ENCODE measurements around the gene DUSP15. TPM values are rescaled to one million over a fixed set of nuclear protein-coding genes. Genes with fewer than 3 reads are reported as not detected.

Gene DUSP15
- total RNA-seq, 5 donors from 2014 or later (not counting 1 experiment from before 2014, with no cell fraction given), result not detected

DNA sequence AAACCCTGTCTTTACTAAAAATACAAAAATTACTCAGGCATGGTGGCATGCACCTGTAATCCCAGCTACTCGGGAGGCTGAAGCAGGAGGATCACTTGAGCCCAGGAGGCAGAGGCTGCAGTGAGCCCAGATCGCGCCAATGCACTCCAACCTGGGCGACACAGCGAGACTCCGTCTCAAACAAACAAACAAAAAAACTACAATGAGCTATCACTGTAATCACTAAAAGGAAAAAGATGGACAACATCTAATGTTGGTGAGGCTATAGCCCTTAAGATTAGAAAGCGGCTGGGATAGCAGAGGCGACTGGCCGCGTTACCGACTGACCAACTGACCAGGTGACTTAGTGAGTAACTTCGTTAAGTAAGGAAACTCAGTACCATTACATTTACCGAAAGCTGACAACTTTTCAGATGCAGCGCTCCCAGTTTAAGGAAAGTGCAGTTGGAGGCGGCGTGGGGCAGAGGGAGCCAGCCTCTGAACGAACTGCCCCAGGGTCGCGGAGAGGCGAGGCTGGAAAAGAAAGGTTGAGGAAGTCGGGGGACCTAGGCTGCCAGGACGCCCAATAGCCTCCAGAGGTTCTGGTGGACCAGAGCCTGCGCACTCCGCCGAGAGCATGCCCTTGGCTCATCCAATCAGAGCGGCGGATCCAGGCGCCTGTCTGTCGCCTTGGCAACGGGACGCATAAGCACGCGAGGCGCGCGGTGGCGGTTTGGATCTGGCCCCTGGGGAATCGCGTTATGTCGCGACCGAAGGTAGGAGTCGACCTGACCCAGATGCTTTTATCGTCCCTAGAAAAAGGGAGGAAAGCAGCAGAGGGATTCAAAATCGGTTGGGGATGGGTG lies 9.0 kb upstream of the DUSP15 start:
- no peak overlapping the region for H3K27ac ChIP-seq (ENCODE audit: low read length)
- peaks cover 16 to 19% (median 17%) of the 10 kb centered on the region in 3 donors for H3K4me1 Mint-ChIP-seq
- peaks cover 3 to 11% of the 10 kb centered on the region in 2 experiments for H3K27me3 ChIP-seq (replicated peaks in 1 of 2; ENCODE audit: control insufficient read depth in 2 of 2, extremely low read depth in 1 of 2, insufficient read depth in 2 of 2, low read length in 1 of 2)
- H3K4me3 ChIP-seq (ENCODE audit: control insufficient read depth in 1 of 2, extremely low read depth in 1 of 2, low read length in 1 of 2), result peak overlapping the region; percentile 65 to 90
- H3K4me3 Mint-ChIP-seq, result peak overlapping the region; percentile 88 to 91 (median 88)
- ATAC-seq (replicated peaks in 1 of 4) (peak; percentile 85 to 95 (median 88)), DNase-seq (peak; percentile 47 to 86 (median 66))
- peaks cover 4 to 12% of the 10 kb centered on the region in 2 experiments for H3K4me1 ChIP-seq (ENCODE audit: control insufficient read depth in 1 of 2, extremely low read depth in 1 of 2, insufficient read depth in 2 of 2, low read length in 2 of 2)
- H3K27me3 Mint-ChIP-seq, result peaks cover 3 to 9% of the 10 kb centered on the region in 2 donors
- no peaks in the 10 kb centered on the region for H3K9me3 Mint-ChIP-seq
- 5% methylated on average over 27 of the region's 45 CpGs for WGBS (ENCODE audit: insufficient coverage)
- H3K9me3 ChIP-seq, result no peaks in the 10 kb centered on the region
- no peaks in the 10 kb centered on the region for H3K36me3 ChIP-seq (ENCODE audit: control insufficient read depth in 2 of 2, extremely low read depth in 1 of 2, insufficient read depth in 1 of 2, low read length in 1 of 2)
- peak overlapping the region in 1 of 2 donors; percentile 70 for H3K27ac Mint-ChIP-seq
- CTCF ChIA-PET, result interaction anchor here in 1 of 2 donors (0.5 to 2.5 kb wide), 5 partner anchors 8 to 218 kb away, joined by 3 to 18 read pairs (median 3); partner anchors contain the start of gene PDRG1
- H3K36me3 Mint-ChIP-seq, result no peaks in the 10 kb centered on the region
- POLR2A ChIA-PET, result interaction anchor here (0.6 to 0.8 kb wide), 3 partner anchors 272 to 831 kb away, joined by 3 to 10 read pairs (median 4); partner anchors contain the start of gene HM13 (in 1 of the 2)

DNA sequence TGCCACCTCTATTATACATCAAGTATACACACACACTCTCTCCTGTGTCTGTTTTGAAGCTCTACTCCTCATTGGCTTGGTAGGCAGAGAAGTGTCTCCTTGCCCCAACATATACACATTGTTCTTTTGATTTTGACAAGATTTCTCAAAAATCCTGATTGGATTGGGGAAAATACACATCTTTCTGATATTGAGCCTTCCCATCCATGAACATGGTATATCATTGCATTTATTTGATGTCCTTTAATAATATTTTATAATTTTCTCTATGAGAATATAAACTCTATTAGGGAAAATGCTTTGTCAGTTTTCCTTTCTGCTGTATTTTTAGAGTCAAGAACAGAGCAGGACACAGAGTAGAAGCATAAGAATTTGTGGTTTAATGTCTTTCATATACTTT lies 7.4 kb upstream of the DUSP15 start:
- Mint-ChIP-seq H3K4me1 (peaks cover 16 to 19% (median 17%) of the 10 kb centered on the region in 3 donors), H3K27me3 (peaks cover 3 to 14% of the 10 kb centered on the region in 2 donors), H3K4me3 (no peak overlapping the region), H3K9me3 (no peaks in the 10 kb centered on the region), H3K36me3 (no peaks in the 10 kb centered on the region), H3K27ac (no peak overlapping the region)
- Histone ChIP-seq H3K27ac (ENCODE audit: low read length) (no peak overlapping the region), H3K4me3 (ENCODE audit: control insufficient read depth in 1 of 2, extremely low read depth in 1 of 2, low read length in 1 of 2) (no peak overlapping the region), H3K4me1 (ENCODE audit: control insufficient read depth in 1 of 2, extremely low read depth in 1 of 2, insufficient read depth in 2 of 2, low read length in 2 of 2) (peaks cover 4 to 12% of the 10 kb centered on the region in 2 experiments), H3K9me3 (no peaks in the 10 kb centered on the region), H3K27me3 (replicated peaks in 1 of 2; ENCODE audit: control insufficient read depth in 2 of 2, extremely low read depth in 1 of 2, insufficient read depth in 2 of 2, low read length in 1 of 2) (peaks cover 3 to 18% of the 10 kb centered on the region in 2 experiments), H3K36me3 (ENCODE audit: control insufficient read depth in 2 of 2, extremely low read depth in 1 of 2, insufficient read depth in 1 of 2, low read length in 1 of 2) (no peaks in the 10 kb centered on the region)
- DNase-seq (no peak), ATAC-seq (replicated peaks in 1 of 4) (no peak)
- ChIA-PET CTCF (interaction anchor here in 1 of 2 donors (0.6 kb wide), 1 partner anchor 10 kb away, joined by 8 read pairs; no protein-coding TSS in a partner anchor), POLR2A (no interaction called here)

DNA sequence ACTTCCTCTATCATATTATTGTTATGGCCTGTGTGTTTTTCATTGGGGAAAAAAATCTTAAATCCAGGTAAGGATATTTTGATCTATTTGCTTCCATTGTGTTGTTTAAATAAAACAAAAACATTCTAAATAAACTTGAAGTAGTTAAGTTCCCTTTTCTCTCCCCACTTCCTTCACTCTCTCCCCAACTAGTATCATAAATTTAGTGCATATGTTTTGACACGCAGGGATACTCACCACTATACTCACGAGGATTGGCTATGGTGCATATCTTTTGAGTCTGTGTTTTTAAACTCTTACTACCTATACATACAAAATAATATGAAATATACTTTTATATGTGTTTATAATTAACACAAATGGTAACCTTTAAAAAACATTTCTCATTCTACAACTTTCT lies 5.3 kb upstream of the DUSP15 start:
- Histone ChIP-seq H3K36me3 (ENCODE audit: control insufficient read depth in 2 of 2, extremely low read depth in 1 of 2, insufficient read depth in 1 of 2, low read length in 1 of 2) (no peaks in the 10 kb centered on the region), H3K4me1 (ENCODE audit: control insufficient read depth in 1 of 2, extremely low read depth in 1 of 2, insufficient read depth in 2 of 2, low read length in 2 of 2) (peaks cover 4 to 18% of the 10 kb centered on the region in 2 experiments), H3K9me3 (no peaks in the 10 kb centered on the region), H3K27me3 (replicated peaks in 1 of 2; ENCODE audit: control insufficient read depth in 2 of 2, extremely low read depth in 1 of 2, insufficient read depth in 2 of 2, low read length in 1 of 2) (peaks cover 3 to 31% of the 10 kb centered on the region in 2 experiments), H3K4me3 (ENCODE audit: control insufficient read depth in 1 of 2, extremely low read depth in 1 of 2, low read length in 1 of 2) (no peak overlapping the region), H3K27ac (ENCODE audit: low read length) (no peak overlapping the region)
- H3K27ac Mint-ChIP-seq, result no peak overlapping the region
- ChIA-PET POLR2A (no interaction called here), CTCF (no interaction called here)
- no CpG with 5 or more reads among the region's 2 CpGs for WGBS (ENCODE audit: insufficient coverage)
- no peaks in the 10 kb centered on the region for H3K36me3 Mint-ChIP-seq
- ATAC-seq (replicated peaks in 1 of 4), result no peak
- peaks cover 14 to 18% (median 17%) of the 10 kb centered on the region in 3 donors for H3K4me1 Mint-ChIP-seq
- H3K27me3 Mint-ChIP-seq, result peaks cover 17 to 32% of the 10 kb centered on the region in 2 donors
- no peak for DNase-seq
- H3K9me3 Mint-ChIP-seq, result no peaks in the 10 kb centered on the region
- no peak overlapping the region for H3K4me3 Mint-ChIP-seq

- ATAC-seq (replicated peaks in 1 of 4), result no peak
- Histone ChIP-seq H3K9me3 (no peaks in the 10 kb centered on the region), H3K4me3 (ENCODE audit: control insufficient read depth in 1 of 2, extremely low read depth in 1 of 2, low read length in 1 of 2) (no peak overlapping the region), H3K27me3 (replicated peaks in 1 of 2; ENCODE audit: control insufficient read depth in 2 of 2, extremely low read depth in 1 of 2, insufficient read depth in 2 of 2, low read length in 1 of 2) (peaks cover 0 to 44% of the 10 kb centered on the region in 2 experiments), H3K4me1 (ENCODE audit: control insufficient read depth in 1 of 2, extremely low read depth in 1 of 2, insufficient read depth in 2 of 2, low read length in 2 of 2) (peaks cover 0 to 15% of the 10 kb centered on the region in 2 experiments), H3K27ac (ENCODE audit: low read length) (no peak overlapping the region), H3K36me3 (ENCODE audit: control insufficient read depth in 2 of 2, extremely low read depth in 1 of 2, insufficient read depth in 1 of 2, low read length in 1 of 2) (no peaks in the 10 kb centered on the region)
- Mint-ChIP-seq H3K27me3 (peaks cover 31 to 43% of the 10 kb centered on the region in 2 donors), H3K4me1 (peaks cover 8 to 19% (median 14%) of the 10 kb centered on the region in 3 donors), H3K27ac (peak overlapping the region in 1 of 2 donors; percentile 49), H3K4me3 (no peak overlapping the region), H3K36me3 (no peaks in the 10 kb centered on the region), H3K9me3 (no peaks in the 10 kb centered on the region)
- ChIA-PET CTCF (interaction anchor here in 1 of 2 donors (0.7 to 1.5 kb wide), 2 partner anchors 12 to 124 kb away, joined by 3 read pairs; no protein-coding TSS in a partner anchor), POLR2A (interaction anchor here in 1 of 2 donors (0.7 kb wide), 1 partner anchor 42 kb away, joined by 3 read pairs; no protein-coding TSS in a partner anchor)
- DNase-seq, result no peak
- WGBS (ENCODE audit: insufficient coverage), result no CpG with 5 or more reads among the region's 6 CpGs
These were observed 2.1 kb upstream of the DUSP15 start for GRCh38 chr20:31872406-31872805.

- Histone ChIP-seq H3K4me3 (ENCODE audit: control insufficient read depth in 1 of 2, extremely low read depth in 1 of 2, low read length in 1 of 2) (no peak overlapping the region), H3K9me3 (no peaks in the 10 kb centered on the region), H3K27ac (ENCODE audit: low read length) (no peak overlapping the region), H3K4me1 (ENCODE audit: control insufficient read depth in 1 of 2, extremely low read depth in 1 of 2, insufficient read depth in 2 of 2, low read length in 2 of 2) (peaks cover 0 to 15% of the 10 kb centered on the region in 2 experiments), H3K36me3 (ENCODE audit: control insufficient read depth in 2 of 2, extremely low read depth in 1 of 2, insufficient read depth in 1 of 2, low read length in 1 of 2) (no peaks in the 10 kb centered on the region), H3K27me3 (replicated peaks in 1 of 2; ENCODE audit: control insufficient read depth in 2 of 2, extremely low read depth in 1 of 2, insufficient read depth in 2 of 2, low read length in 1 of 2) (peaks cover 0 to 44% of the 10 kb centered on the region in 2 experiments)
- ATAC-seq (replicated peaks in 1 of 4), result no peak
- Mint-ChIP-seq H3K27me3 (peaks cover 31 to 43% of the 10 kb centered on the region in 2 donors), H3K27ac (no peak overlapping the region), H3K36me3 (no peaks in the 10 kb centered on the region), H3K9me3 (no peaks in the 10 kb centered on the region), H3K4me3 (peak overlapping the region in 2 of 3 donors; percentile 71 to 80), H3K4me1 (peaks cover 8 to 19% (median 14%) of the 10 kb centered on the region in 3 donors)
- DNase-seq, result no peak
- ChIA-PET POLR2A (no interaction called here), CTCF (interaction anchor here in 1 of 2 donors (0.7 to 1.5 kb wide), 4 partner anchors 8 to 124 kb away, joined by 3 read pairs; no protein-coding TSS in a partner anchor)
- WGBS (ENCODE audit: insufficient coverage), result no CpG with 5 or more reads among the region's 1 CpG
These were observed 1.3 kb upstream of the DUSP15 start for GRCh38 chr20:31871618-31871954.
